Glutamatergic neuron (in vitro differentiated cells): ENCODE results near the gene HDAC2. TPM values are rescaled to one million over a fixed set of nuclear protein-coding genes. Genes with fewer than 3 reads are reported as not detected.
"Not testable (repeated sequence)": the region's sequence is repeated elsewhere in the genome, so short reads cannot be mapped to it uniquely, and the experiment has no call there.

Experiments used
- DNase-seq: peaks from one replicate; pipeline ENCODE4 v3.0.0; 2022
- H3K27ac Mint-ChIP-seq: one replicate; pipeline ENCODE4 v1.8.0; 2020; ENCODE audit warnings: mild to moderate bottlenecking, mixed read lengths, inconsistent platforms; ENCODE audit not compliant: unreplicated experiment
- H3K27me3 Mint-ChIP-seq: one replicate; pipeline ENCODE4 v1.8.0; 2020; ENCODE audit warnings: mild to moderate bottlenecking, moderate library complexity, mixed read lengths, inconsistent platforms; ENCODE audit not compliant: unreplicated experiment
- H3K36me3 Mint-ChIP-seq: one replicate; pipeline ENCODE4 v1.8.0; 2020; ENCODE audit warnings: mild to moderate bottlenecking, mixed read lengths, inconsistent platforms; ENCODE audit not compliant: unreplicated experiment
- H3K4me1 Mint-ChIP-seq: one replicate; pipeline ENCODE4 v1.8.0; 2020; ENCODE audit warnings: mild to moderate bottlenecking, low read depth, mixed read lengths, inconsistent platforms; ENCODE audit not compliant: unreplicated experiment
- H3K4me3 Mint-ChIP-seq: one replicate; pipeline ENCODE4 v1.8.0; 2020; ENCODE audit warnings: mild to moderate bottlenecking, mixed read lengths, inconsistent platforms; ENCODE audit not compliant: unreplicated experiment
- H3K9me3 Mint-ChIP-seq: one replicate; pipeline ENCODE4 v1.8.0; 2020; ENCODE audit warnings: mild to moderate bottlenecking, moderate library complexity, mixed read lengths, inconsistent platforms; ENCODE audit not compliant: unreplicated experiment
- total RNA-seq: library from RNA; stranded (reverse); fragmentation: NEBNext Ultra II Directional; extraction: Animal tissue kit (Norgen Biotek cat#: 25700); gene quantifications from one replicate; pipeline ENCODE4 v1.2.1, GENCODE V29; 2021; ENCODE audit not compliant: unreplicated experiment
- TF ChIP-seq, protein P1 (sequence below): fragments of 200-600 bp; sonication (generic); IDR thresholded peaks from one replicate; pipeline ENCODE4 v1.5.0; 2021; ENCODE audit not compliant: partially characterized antibody, unreplicated experiment

The HDAC2 gene
- total RNA-seq, 1 donor from 2014 or later, result 389 TPM

DNA sequence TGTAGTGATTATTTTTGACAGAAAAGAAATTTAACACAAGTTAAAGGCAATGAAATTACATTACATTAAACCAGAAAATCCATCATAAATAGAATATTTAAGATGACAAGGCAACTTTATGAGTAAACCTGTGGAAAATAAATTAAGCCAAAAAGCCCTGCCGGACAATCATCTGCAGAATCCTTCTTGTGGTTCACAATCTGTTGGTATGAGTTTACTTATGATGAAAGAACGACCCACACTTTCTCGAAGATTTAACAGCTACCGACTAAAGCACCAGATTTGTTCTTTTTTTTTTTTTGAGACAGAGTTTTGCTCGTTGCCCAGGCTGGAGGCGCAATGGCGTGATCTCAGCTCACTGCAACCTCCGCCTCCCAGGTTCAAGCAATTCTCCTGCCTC lies 21.4 kb downstream of the HDAC2 start:
- Mint-ChIP-seq H3K27me3 (peaks cover 4% of the 10 kb centered on the region), H3K4me3 (no peak overlapping the region), H3K4me1 (no peaks in the 10 kb centered on the region), H3K36me3 (no peaks in the 10 kb centered on the region), H3K27ac (no peak overlapping the region), H3K9me3 (no peaks in the 10 kb centered on the region)
- DNase-seq, result no peak
- TF ChIP-seq, protein P1, sequence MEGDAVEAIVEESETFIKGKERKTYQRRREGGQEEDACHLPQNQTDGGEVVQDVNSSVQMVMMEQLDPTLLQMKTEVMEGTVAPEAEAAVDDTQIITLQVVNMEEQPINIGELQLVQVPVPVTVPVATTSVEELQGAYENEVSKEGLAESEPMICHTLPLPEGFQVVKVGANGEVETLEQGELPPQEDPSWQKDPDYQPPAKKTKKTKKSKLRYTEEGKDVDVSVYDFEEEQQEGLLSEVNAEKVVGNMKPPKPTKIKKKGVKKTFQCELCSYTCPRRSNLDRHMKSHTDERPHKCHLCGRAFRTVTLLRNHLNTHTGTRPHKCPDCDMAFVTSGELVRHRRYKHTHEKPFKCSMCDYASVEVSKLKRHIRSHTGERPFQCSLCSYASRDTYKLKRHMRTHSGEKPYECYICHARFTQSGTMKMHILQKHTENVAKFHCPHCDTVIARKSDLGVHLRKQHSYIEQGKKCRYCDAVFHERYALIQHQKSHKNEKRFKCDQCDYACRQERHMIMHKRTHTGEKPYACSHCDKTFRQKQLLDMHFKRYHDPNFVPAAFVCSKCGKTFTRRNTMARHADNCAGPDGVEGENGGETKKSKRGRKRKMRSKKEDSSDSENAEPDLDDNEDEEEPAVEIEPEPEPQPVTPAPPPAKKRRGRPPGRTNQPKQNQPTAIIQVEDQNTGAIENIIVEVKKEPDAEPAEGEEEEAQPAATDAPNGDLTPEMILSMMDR, result no peak

DNA sequence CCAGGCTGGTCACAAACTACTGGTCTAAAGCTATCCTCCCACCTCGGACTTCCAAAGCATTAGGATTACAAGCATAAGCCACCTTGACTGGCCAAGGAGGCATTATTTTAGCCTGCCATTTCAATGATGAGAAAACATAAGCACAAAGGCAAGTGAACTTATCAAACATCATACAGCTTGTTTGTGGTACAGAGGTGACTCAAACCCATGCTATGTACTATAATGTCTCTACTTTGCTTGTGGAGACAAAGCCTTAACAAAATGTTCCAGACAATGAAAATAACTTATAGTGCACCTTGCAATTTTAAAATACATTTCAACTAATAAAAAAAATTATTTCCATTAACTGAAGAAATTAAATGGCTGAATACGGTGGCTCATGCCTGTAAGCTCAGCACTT lies 26.2 kb downstream of the HDAC2 start:
- TF ChIP-seq, protein P1, result no peak
- peaks cover 2% of the 10 kb centered on the region for H3K27me3 Mint-ChIP-seq
- no peak overlapping the region for H3K4me3 Mint-ChIP-seq
- no peak for DNase-seq
- H3K4me1 Mint-ChIP-seq, result no peaks in the 10 kb centered on the region
- H3K36me3 Mint-ChIP-seq, result no peaks in the 10 kb centered on the region
- H3K9me3 Mint-ChIP-seq, result no peaks in the 10 kb centered on the region
- H3K27ac Mint-ChIP-seq, result no peak overlapping the region

DNA sequence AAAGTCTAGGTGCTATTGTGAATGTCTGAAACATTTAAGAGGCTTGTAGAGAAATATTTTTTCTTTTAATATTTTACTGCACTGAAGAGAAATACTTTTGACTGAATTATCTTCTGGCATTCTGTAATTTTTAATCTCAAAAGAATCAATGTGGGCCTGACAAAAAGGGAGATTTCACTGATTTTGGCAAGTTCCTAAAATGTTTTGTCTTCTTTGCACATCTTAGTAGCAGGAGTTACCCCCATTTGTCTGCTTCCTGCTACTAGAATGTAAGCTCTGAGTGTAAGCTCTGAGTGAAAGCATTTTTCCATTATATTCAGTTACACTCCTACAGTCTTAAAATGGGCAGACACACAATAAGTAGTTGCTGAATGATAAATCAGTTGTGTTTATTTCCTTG lies 31.1 kb downstream of the HDAC2 start:
- H3K4me3 Mint-ChIP-seq, result no peak overlapping the region
- TF ChIP-seq, protein P1, result no peak
- DNase-seq, result no peak
- H3K36me3 Mint-ChIP-seq, result peaks cover 5% of the 10 kb centered on the region
- peaks cover 4% of the 10 kb centered on the region for H3K27me3 Mint-ChIP-seq
- H3K27ac Mint-ChIP-seq, result no peak overlapping the region
- H3K9me3 Mint-ChIP-seq, result no peaks in the 10 kb centered on the region
- no peaks in the 10 kb centered on the region for H3K4me1 Mint-ChIP-seq

DNA sequence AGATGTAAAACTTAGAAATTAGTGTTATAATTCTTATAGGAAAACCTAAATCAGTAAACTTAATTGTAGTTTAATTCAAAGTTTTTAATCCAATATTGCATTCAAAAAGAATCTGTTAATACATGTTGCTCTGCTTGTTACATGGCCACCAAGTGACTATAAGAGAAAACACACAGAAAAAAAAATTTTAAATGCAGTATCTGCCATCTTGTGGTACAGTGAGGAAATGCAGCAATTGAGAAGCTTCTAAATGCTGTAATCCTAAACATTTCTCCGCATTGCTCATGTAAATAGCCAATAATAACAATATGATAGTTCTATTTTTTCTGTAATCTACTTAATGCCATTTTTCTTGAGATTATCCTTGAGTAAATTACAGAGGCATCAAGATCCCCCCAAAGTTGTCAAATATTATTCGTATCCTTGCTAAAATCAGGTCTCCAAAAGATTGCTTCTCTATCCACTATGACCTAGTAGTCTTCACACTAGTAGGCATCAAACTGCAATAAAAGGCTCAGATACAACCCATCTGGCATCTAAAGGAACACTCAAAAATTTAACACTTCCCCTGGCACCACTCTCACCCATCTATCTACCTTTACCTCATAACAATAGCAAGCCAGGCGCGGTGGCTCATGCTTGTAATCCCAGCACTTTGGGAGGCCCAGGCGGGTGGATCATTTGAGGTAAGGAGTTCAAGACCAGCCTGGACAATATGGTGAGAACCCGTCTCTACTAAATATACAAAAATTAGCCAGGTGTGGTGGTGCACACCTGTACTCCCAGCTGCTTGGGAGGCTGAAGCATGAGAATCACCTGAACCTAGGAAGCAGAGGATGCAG lies 34.6 kb downstream of the HDAC2 start:
- Mint-ChIP-seq H3K27me3 (peaks cover 7% of the 10 kb centered on the region), H3K4me3 (no peak overlapping the region), H3K27ac (peak overlapping the region; percentile 6), H3K4me1 (no peaks in the 10 kb centered on the region), H3K9me3 (peaks cover 3% of the 10 kb centered on the region), H3K36me3 (peaks cover 32% of the 10 kb centered on the region)
- DNase-seq, result no peak
- TF ChIP-seq, protein P1, result peak; percentile 84

DNA sequence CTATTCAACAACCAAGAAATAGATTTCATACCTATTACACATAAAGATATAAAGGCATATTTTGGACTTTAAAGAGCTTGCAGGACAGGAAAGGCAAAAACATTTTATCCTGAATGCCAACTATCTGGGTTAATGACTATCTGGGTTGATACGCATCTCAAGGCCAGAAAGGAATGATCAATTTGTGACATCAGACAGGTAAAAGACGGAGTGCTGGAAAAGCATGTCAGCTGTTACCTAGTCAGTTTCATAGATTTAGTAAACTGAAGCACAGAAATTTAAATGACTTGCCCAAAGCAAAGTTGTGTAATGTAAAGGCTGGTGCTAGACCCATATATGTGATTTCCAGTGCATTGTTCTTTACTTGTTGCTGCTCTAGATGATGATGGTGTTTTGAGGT lies 36.8 kb downstream of the HDAC2 start:
- H3K27me3 Mint-ChIP-seq, result peaks cover 7% of the 10 kb centered on the region
- no peaks in the 10 kb centered on the region for H3K4me1 Mint-ChIP-seq
- H3K4me3 Mint-ChIP-seq, result no peak overlapping the region
- TF ChIP-seq, protein P1, result no peak
- DNase-seq, result no peak
- peaks cover 13% of the 10 kb centered on the region for H3K9me3 Mint-ChIP-seq
- H3K36me3 Mint-ChIP-seq, result peaks cover 46% of the 10 kb centered on the region
- no peak overlapping the region for H3K27ac Mint-ChIP-seq

DNA sequence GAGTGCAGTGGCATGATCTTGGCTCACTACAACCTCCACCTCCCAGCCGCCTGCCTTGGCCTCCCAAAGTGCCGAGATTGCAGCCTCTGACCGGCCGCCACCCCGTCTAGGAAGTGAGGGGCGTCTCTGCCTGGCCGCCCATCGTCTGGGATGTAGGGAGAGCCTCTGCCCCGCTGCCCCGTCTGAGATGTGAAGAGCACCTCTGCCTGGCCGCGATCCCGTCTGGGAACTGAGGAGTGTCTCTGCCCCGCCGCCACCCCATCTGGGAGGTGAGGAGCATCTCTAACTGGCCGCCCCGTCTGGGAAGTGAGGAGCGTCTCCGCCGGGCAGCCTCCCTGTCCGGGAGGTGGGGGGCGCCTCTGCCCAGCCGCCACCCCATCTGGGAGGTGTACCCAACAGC lies 39.0 kb downstream of the HDAC2 start:
- H3K27ac Mint-ChIP-seq, H3K4me3 Mint-ChIP-seq, DNase-seq, H3K4me1 Mint-ChIP-seq, H3K27me3 Mint-ChIP-seq: not testable (repeated sequence)
- Mint-ChIP-seq H3K9me3 (peaks cover 15% of the 10 kb centered on the region), H3K36me3 (peaks cover 46% of the 10 kb centered on the region)
